Mesenchymal stem cell (in vitro differentiated cells and primary cell): ENCODE results near the gene ELOVL6.
A peak's percentile ranks its signal among the peaks of the same experiment; 100 is the strongest.

ENCODE experiments used
- DNase-seq: peaks from one replicate; pipeline ENCODE4 v3.0.0-alpha.2; 2013
- H2AFZ ChIP-seq: one replicate; pipeline ENCODE4 v1.6.1; 2013; ENCODE audit warnings: low read depth, mild to moderate bottlenecking, control low read depth, inconsistent platforms, low read length, moderate library complexity
- H2AK5ac ChIP-seq: 2 replicates; pipeline ENCODE4 v1.6.1; 2013; ENCODE audit warnings: low read length, moderate library complexity, mild to moderate bottlenecking, inconsistent platforms; ENCODE audit not compliant: severe bottlenecking
- H2BK120ac ChIP-seq: one replicate; pipeline ENCODE4 v1.6.1; 2013; ENCODE audit warnings: low read depth, mild to moderate bottlenecking, inconsistent platforms, low read length, moderate library complexity
- H2BK12ac ChIP-seq, 2 experiments: one replicate each; pipeline ENCODE4 v1.6.1; 2013; ENCODE audit warnings: inconsistent platforms in 2 of 2, low read length in 2 of 2, mild to moderate bottlenecking in 2 of 2, moderate library complexity in 2 of 2, control low read depth in 1 of 2
- H2BK15ac ChIP-seq: one replicate; pipeline ENCODE4 v1.6.1; 2013; ENCODE audit warnings: mild to moderate bottlenecking, low read depth, inconsistent platforms; ENCODE audit not compliant: poor library complexity, severe bottlenecking
- H2BK5ac ChIP-seq: 2 replicates; pipeline ENCODE4 v1.6.1; 2013; ENCODE audit warnings: low read depth, mild to moderate bottlenecking, low read length, control low read depth, inconsistent platforms; ENCODE audit not compliant: poor library complexity, severe bottlenecking
- H3K14ac ChIP-seq, 2 experiments: one replicate each; pipeline ENCODE4 v1.6.1; 2013; ENCODE audit warnings: inconsistent platforms in 2 of 2, low read length in 2 of 2, control low read depth in 1 of 2, mild to moderate bottlenecking in 1 of 2, moderate library complexity in 1 of 2
- H3K18ac ChIP-seq, 2 experiments: one replicate each; pipeline ENCODE4 v1.6.1; 2013; ENCODE audit warnings: inconsistent platforms in 2 of 2, low read length in 2 of 2, control low read depth in 1 of 2, low read depth in 1 of 2, mild to moderate bottlenecking in 1 of 2
- H3K23ac ChIP-seq, 2 experiments: one replicate each; pipeline ENCODE4 v1.6.1; 2013; ENCODE audit warnings: inconsistent platforms in 2 of 2, low read length in 2 of 2, mild to moderate bottlenecking in 2 of 2, moderate library complexity in 2 of 2, control low read depth in 1 of 2
- H3K27ac ChIP-seq: 2 replicates; pipeline ENCODE4 v1.5.1; 2013; ENCODE audit warnings: mild to moderate bottlenecking, moderate library complexity, low read length, control low read depth, inconsistent platforms; ENCODE audit not compliant: poor library complexity, severe bottlenecking
- H3K27me3 ChIP-seq, 2 experiments: 2 replicates each; pipeline versions ENCODE4 v1.6.1 to v1.7.0; 2013; ENCODE audit warnings: low read length in 2 of 2, mild to moderate bottlenecking in 2 of 2, moderate library complexity in 2 of 2, control low read depth in 1 of 2, inconsistent platforms in 1 of 2; ENCODE audit not compliant: control insufficient read depth in 1 of 2, insufficient read depth in 1 of 2
- H3K36me3 ChIP-seq, 2 experiments: 2 replicates each; pipeline versions ENCODE4 v1.6.1 to v1.7.0; 2013; ENCODE audit warnings: low read length in 2 of 2, control low read depth in 1 of 2, inconsistent platforms in 1 of 2, low read depth in 1 of 2, mild to moderate bottlenecking in 1 of 2; ENCODE audit not compliant: insufficient read depth in 2 of 2, control insufficient read depth in 1 of 2
- H3K4ac ChIP-seq, 2 experiments: one replicate each; pipeline ENCODE4 v1.6.1; 2013; ENCODE audit warnings: inconsistent platforms in 2 of 2, low read length in 2 of 2, mild to moderate bottlenecking in 2 of 2, moderate library complexity in 2 of 2, control low read depth in 1 of 2, low read depth in 1 of 2
- H3K4me1 ChIP-seq: 2 replicates; pipeline ENCODE4 v1.6.1; 2013; ENCODE audit warnings: low read depth, low read length, control low read depth; ENCODE audit not compliant: control insufficient read depth, insufficient read depth
- H3K4me2 ChIP-seq: 2 replicates; pipeline ENCODE4 v1.6.1; 2013; ENCODE audit warnings: low read length, mild to moderate bottlenecking, inconsistent platforms; ENCODE audit not compliant: poor library complexity, severe bottlenecking
- H3K4me3 ChIP-seq, 2 experiments: 2 replicates each; pipeline versions ENCODE4 v1.5.1 to v1.7.0; 2013; ENCODE audit warnings: low read length in 2 of 2, mild to moderate bottlenecking in 2 of 2, control low read depth in 1 of 2, low read depth in 1 of 2; ENCODE audit not compliant: insufficient read depth in 1 of 2
- H3K79me1 ChIP-seq: replicated peaks from 2 replicates; pipeline ENCODE4 v1.6.1; 2013; ENCODE audit warnings: mild to moderate bottlenecking, control low read depth, low read length, inconsistent platforms; ENCODE audit not compliant: poor library complexity, severe bottlenecking
- H3K9ac ChIP-seq: 2 replicates; pipeline ENCODE4 v1.7.0; 2013; ENCODE audit warnings: mild to moderate bottlenecking, low read length, moderate library complexity
- H3K9me3 ChIP-seq: 2 replicates; pipeline ENCODE4 v1.7.0; 2013; ENCODE audit warnings: mild to moderate bottlenecking, low read length; ENCODE audit not compliant: control insufficient read depth
- H4K8ac ChIP-seq: one replicate; pipeline ENCODE4 v1.6.1; 2013; ENCODE audit warnings: inconsistent platforms, mild to moderate bottlenecking, low read length, moderate library complexity
- H4K91ac ChIP-seq: one replicate; pipeline ENCODE4 v1.6.1; 2013; ENCODE audit warnings: mild to moderate bottlenecking, low read length, inconsistent platforms
- WGBS: methylation state at CpG from one replicate; pipeline ENCODE4 v1.1.7; 2013; ENCODE audit warnings: mixed read lengths; 5-methylcytosine and 5-hydroxymethylcytosine counted together

ELOVL6 gene

DNA sequence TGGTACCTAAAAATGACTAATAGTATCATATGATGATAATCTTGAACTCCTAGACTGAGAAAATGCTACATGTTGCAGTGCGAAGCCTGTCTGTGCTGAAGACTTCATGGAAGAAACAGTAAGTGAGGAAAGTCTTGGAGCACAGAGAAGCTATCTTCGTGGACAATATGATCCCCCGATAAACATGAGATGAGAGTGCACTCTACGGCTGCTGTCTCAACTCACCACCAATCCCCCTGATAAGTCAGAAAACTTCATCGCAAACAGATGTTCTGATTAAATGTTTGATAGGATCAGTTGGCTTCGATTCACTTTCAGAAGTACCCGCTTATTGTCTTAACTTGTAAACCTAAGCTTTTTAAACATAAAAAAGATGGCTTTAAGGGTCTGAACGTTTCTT is 130.2 kb downstream of the ELOVL6 start:
- Histone ChIP-seq H2BK15ac (no peak overlapping the region), H3K27me3 (no peaks in the 10 kb centered on the region), H3K4ac (no peak overlapping the region), H3K4me2 (no peak overlapping the region), H3K9me3 (no peaks in the 10 kb centered on the region), H3K36me3 (no peaks in the 10 kb centered on the region), H3K18ac (no peak overlapping the region), H3K79me1 (peaks cover 17% of the 10 kb centered on the region), H2AK5ac (no peak overlapping the region), H2BK12ac (no peak overlapping the region), H4K91ac (no peak overlapping the region), H3K14ac (no peak overlapping the region), H3K9ac (no peak overlapping the region), H4K8ac (no peak overlapping the region), H2BK5ac (no peak overlapping the region), H3K27ac (no peak overlapping the region), H3K4me3 (no peak overlapping the region), H2AFZ (no peak overlapping the region), H3K4me1 (peaks cover 4% of the 10 kb centered on the region), H2BK120ac (no peak overlapping the region), H3K23ac (no peak overlapping the region)
- 97% methylated on average over 5 of the region's 8 CpGs for WGBS
- DNase-seq = no peak

DNA sequence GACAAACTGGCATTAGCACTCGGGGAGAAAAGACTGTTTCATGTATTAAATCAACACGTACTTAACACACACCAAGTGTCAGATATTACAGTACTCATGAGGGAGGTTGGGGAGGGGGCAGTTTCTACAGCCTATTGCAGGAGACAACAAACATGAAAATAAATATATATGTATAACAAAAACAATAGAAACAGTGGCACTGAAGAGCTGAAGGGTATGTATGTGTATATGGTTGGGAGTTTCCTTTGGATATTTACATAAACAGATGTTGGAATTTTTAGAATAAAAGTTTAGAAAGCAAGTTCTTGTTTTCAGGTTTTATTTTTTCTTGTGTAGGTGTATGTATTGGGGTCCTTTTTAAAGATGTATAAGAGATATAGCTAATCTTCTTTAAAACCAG is 133.5 kb downstream of the ELOVL6 start:
- no peak overlapping the region for H2BK5ac ChIP-seq
- no peak overlapping the region for H2BK15ac ChIP-seq
- no peak overlapping the region for H4K8ac ChIP-seq
- peaks cover 12% of the 10 kb centered on the region for H3K79me1 ChIP-seq
- no peak overlapping the region for H2BK12ac ChIP-seq
- no peak overlapping the region for H4K91ac ChIP-seq
- no peak overlapping the region for H3K23ac ChIP-seq
- no peaks in the 10 kb centered on the region for H3K4me1 ChIP-seq
- no peak overlapping the region for H3K4ac ChIP-seq
- no peak overlapping the region for H3K18ac ChIP-seq
- no peaks in the 10 kb centered on the region for H3K27me3 ChIP-seq
- no peaks in the 10 kb centered on the region for H3K9me3 ChIP-seq
- DNase-seq = no peak
- H3K14ac ChIP-seq = no peak overlapping the region
- no peak overlapping the region for H3K27ac ChIP-seq
- no peak overlapping the region for H2AFZ ChIP-seq
- no peak overlapping the region for H3K4me3 ChIP-seq
- no peak overlapping the region for H2BK120ac ChIP-seq
- H3K9ac ChIP-seq = no peak overlapping the region
- no peak overlapping the region for H3K4me2 ChIP-seq
- 0% methylated on average over 1 of the region's 2 CpGs for WGBS
- no peak overlapping the region for H2AK5ac ChIP-seq
- H3K36me3 ChIP-seq = no peaks in the 10 kb centered on the region

DNA sequence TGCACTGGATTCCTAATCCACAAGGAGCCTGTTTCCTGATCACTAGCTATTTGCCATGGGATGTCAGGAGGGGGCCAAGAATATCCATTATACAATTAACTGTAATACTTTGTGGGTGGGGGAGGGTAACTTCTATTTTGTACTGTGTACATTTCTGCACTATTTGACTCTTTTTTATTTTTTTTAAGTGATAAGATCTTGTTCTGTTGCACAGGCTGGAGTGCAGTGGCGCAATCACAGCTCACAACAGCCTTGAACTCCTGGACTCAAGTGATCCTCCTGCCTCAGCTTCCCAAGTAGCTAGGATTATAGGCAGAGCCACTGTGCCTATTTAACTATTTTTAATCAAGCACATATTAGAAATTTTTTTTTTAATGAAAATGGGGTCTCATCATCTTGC is 134.1 kb downstream of the ELOVL6 start:
- Histone ChIP-seq H3K79me1 (peaks cover 10% of the 10 kb centered on the region), H3K4ac (no peak overlapping the region), H2BK12ac (no peak overlapping the region), H3K27me3 (no peaks in the 10 kb centered on the region), H3K14ac (no peak overlapping the region), H2AFZ (no peak overlapping the region), H2BK5ac (no peak overlapping the region), H2BK120ac (no peak overlapping the region), H3K4me1 (no peaks in the 10 kb centered on the region), H3K36me3 (no peaks in the 10 kb centered on the region), H2BK15ac (no peak overlapping the region), H3K9ac (no peak overlapping the region), H3K27ac (no peak overlapping the region), H3K9me3 (no peaks in the 10 kb centered on the region), H3K23ac (no peak overlapping the region), H4K8ac (no peak overlapping the region), H2AK5ac (no peak overlapping the region), H3K4me2 (no peak overlapping the region), H3K18ac (no peak overlapping the region), H4K91ac (no peak overlapping the region), H3K4me3 (no peak overlapping the region)
- peak; percentile 15 for DNase-seq
- no CpG with 5 or more reads among the region's 1 CpG for WGBS

DNA sequence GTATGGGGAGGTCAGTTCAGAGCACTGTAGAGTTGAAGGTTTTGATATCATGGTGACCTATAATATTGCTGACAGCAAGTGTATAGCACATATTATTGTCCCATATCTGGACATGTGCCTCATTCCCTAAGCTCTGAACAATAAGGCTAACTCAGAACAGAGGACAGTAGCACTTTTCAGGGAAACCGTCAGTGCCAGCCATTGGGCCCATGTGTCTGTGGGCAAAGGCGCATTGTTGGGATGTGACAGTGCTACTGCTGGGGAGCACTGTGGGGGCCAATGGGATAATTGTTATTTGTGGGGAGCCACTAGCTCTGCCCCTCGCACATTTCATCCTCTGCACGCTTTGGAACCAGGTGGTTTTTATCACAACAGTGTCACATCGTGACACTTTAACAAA is 136.2 kb downstream of the ELOVL6 start:
- H3K14ac ChIP-seq = no peak overlapping the region
- no peak overlapping the region for H3K4me2 ChIP-seq
- no peak overlapping the region for H2AFZ ChIP-seq
- no peak overlapping the region for H4K8ac ChIP-seq
- no peak overlapping the region for H2AK5ac ChIP-seq
- no peak overlapping the region for H2BK120ac ChIP-seq
- no peak overlapping the region for H2BK15ac ChIP-seq
- no peak overlapping the region for H3K23ac ChIP-seq
- H3K27me3 ChIP-seq = no peaks in the 10 kb centered on the region
- no peak overlapping the region for H3K4ac ChIP-seq
- H3K79me1 ChIP-seq = peaks cover 11% of the 10 kb centered on the region
- no peak overlapping the region for H2BK5ac ChIP-seq
- no peak overlapping the region for H4K91ac ChIP-seq
- H3K27ac ChIP-seq = no peak overlapping the region
- no peaks in the 10 kb centered on the region for H3K4me1 ChIP-seq
- no peak overlapping the region for H3K9ac ChIP-seq
- DNase-seq = no peak
- H3K36me3 ChIP-seq = no peaks in the 10 kb centered on the region
- H3K18ac ChIP-seq = no peak overlapping the region
- H2BK12ac ChIP-seq = no peak overlapping the region
- no peaks in the 10 kb centered on the region for H3K9me3 ChIP-seq
- WGBS = 85% methylated on average over 5 of the region's 5 CpGs
- H3K4me3 ChIP-seq = no peak overlapping the region
